GM12878 (cell line): ENCODE results near the gene KDM4C. TPM values are rescaled to one million over a fixed set of nuclear protein-coding genes. Genes with fewer than 3 reads are reported as not detected.
"Not testable (repeated sequence)": the region's sequence is repeated elsewhere in the genome, so short reads cannot be mapped to it uniquely, and the experiment has no call there.

Source experiments
- ATAC-seq: fragments of 200-7000 bp; cut with Tn5 transposase; 3 replicates; pipeline ENCODE4 v1.9.1; 2020; ENCODE audit warnings: mild to moderate bottlenecking, moderate library complexity
- BruUV-seq: library from RNA; stranded (reverse); fragments of 400-500 nt; replicated peaks from 2 replicates; lab custom pipeline; 2021; lab: Mats Ljungman, UMichigan
- CTCF ChIA-PET: fragments of 300-600 bp; sonication (Branson Sonifier 250); formaldehyde crosslinking; extraction: SDS; loops from one replicate; lab custom pipeline; 2021; ENCODE audit warnings: inconsistent platforms; lab: Yijun Ruan, JAX
- POLR2A ChIA-PET: fragments of 350-600 bp; formaldehyde crosslinking; extraction: SDS; loops from one replicate; lab custom pipeline; 2021; ENCODE audit warnings: inconsistent platforms; lab: Charles Lee
- RAD21 ChIA-PET: fragments of 300-600 bp; sonication (Branson Sonifier 250); formaldehyde crosslinking; loops from one replicate; lab custom pipeline; 2023; ENCODE audit warnings: antibody characterized with exemption; ENCODE audit not compliant: unreplicated experiment; lab: Charles Lee
- SMC1A ChIA-PET: fragments of 300-600 bp; sonication (Branson Sonifier 250); formaldehyde crosslinking; loops from one replicate; lab custom pipeline; 2023; ENCODE audit not compliant: unreplicated experiment, uncharacterized antibody; lab: Charles Lee
- DNase-seq: peaks from one replicate; pipeline ENCODE4 v3.0.0-alpha.2; 2011; ENCODE audit warnings: low read depth, low spot score
- FAIRE-seq: peaks from 3 replicates; lab custom pipeline; 2011; peaks lifted over from hg19 to GRCh38; lab: Jason Lieb, UNC
- H2AFZ ChIP-seq: 2 replicates; pipeline ENCODE4 v1.6.0; 2011; ENCODE audit warnings: low read depth, low read length, control low read depth; ENCODE audit not compliant: control insufficient read depth
- H3K27ac ChIP-seq: 2 replicates; pipeline ENCODE4 v1.5.1; 2011; ENCODE audit warnings: control low read depth; ENCODE audit not compliant: control insufficient read depth, insufficient read depth
- H3K27me3 ChIP-seq, 2 experiments: replicated peaks in 1 of 2; 2 replicates each; pipeline versions ENCODE4 v1.6.0 to v1.6.1; 2011; ENCODE audit warnings: low read length in 1 of 2; ENCODE audit not compliant: control insufficient read depth in 2 of 2, insufficient read depth in 2 of 2
- H3K36me3 ChIP-seq, 2 experiments: 2 replicates each; pipeline ENCODE4 v1.5.1; 2011; ENCODE audit warnings: low read length in 1 of 2; ENCODE audit not compliant: control insufficient read depth in 2 of 2, insufficient read depth in 2 of 2
- H3K4me1 ChIP-seq: 2 replicates; pipeline ENCODE4 v1.6.1; 2011; ENCODE audit warnings: mild to moderate bottlenecking, low read length, moderate library complexity, mixed read lengths; ENCODE audit not compliant: control insufficient read depth, insufficient read depth
- H3K4me2 ChIP-seq: 2 replicates; pipeline ENCODE4 v1.6.0; 2011; ENCODE audit warnings: control low read depth; ENCODE audit not compliant: control insufficient read depth, insufficient read depth
- H3K4me3 ChIP-seq: fragments of 200-600 bp; sonication (generic); 2 replicates; pipeline ENCODE4 v1.5.1; 2016
- H3K79me2 ChIP-seq: 2 replicates; pipeline ENCODE4 v1.6.0; 2011; ENCODE audit warnings: low read length; ENCODE audit not compliant: control insufficient read depth, insufficient read depth
- H3K9ac ChIP-seq: 2 replicates; pipeline ENCODE4 v1.8.0; 2011; ENCODE audit warnings: low read length, control low read depth, mixed read lengths; ENCODE audit not compliant: control insufficient read depth, insufficient read depth
- H3K9me3 ChIP-seq: replicated peaks from 3 replicates; pipeline ENCODE4 v1.5.1; 2011; ENCODE audit warnings: mild to moderate bottlenecking, low read length; ENCODE audit not compliant: control insufficient read depth, insufficient read depth
- H4K20me1 ChIP-seq: 2 replicates; pipeline ENCODE4 v1.6.0; 2011; ENCODE audit not compliant: control insufficient read depth, insufficient read depth
- BHLHE40 ChIP-seq, 2 experiments: fragments of 450-650 bp in 1 of 2; IDR thresholded peaks; 2 replicates each; pipeline ENCODE4 v1.6.1; 2011 to 2017; ENCODE audit warnings: low read depth in 2 of 2, borderline replicate concordance in 1 of 2, improper control_type of control experiment in 1 of 2, low read length in 1 of 2, mild to moderate bottlenecking in 1 of 2
- CHD2 ChIP-seq: IDR thresholded peaks from 2 replicates; pipeline ENCODE4 v1.6.1; 2011; ENCODE audit warnings: low read depth, low read length, improper control_type of control experiment, borderline replicate concordance
- CREB1 ChIP-seq: IDR thresholded peaks from 2 replicates; pipeline ENCODE4 v1.6.1; 2012; ENCODE audit warnings: low read depth, mild to moderate bottlenecking, inconsistent platforms
- FOXM1 ChIP-seq: IDR thresholded peaks from 2 replicates; pipeline ENCODE4 v1.6.1; 2012; ENCODE audit warnings: low read depth, mild to moderate bottlenecking, inconsistent platforms, low read length, moderate library complexity
- NR2C1 ChIP-seq: fragments of 450-650 bp; IDR thresholded peaks from 2 replicates; pipeline ENCODE4 v1.6.1; 2017; ENCODE audit warnings: antibody characterized with exemption, mild to moderate bottlenecking, moderate library complexity
- RBBP5 ChIP-seq: fragments of 200-600 bp; sonication (generic); conservative IDR thresholded peaks from 2 replicates; pipeline ENCODE4 v1.6.1; 2016
- SP1 ChIP-seq: IDR thresholded peaks from one replicate; pipeline ENCODE4 v1.6.1; 2011; ENCODE audit warnings: low read depth, low read length
- USF2 ChIP-seq: IDR thresholded peaks from 2 replicates; pipeline ENCODE4 v1.6.1; 2011; ENCODE audit warnings: low read depth, low read length, improper control_type of control experiment, borderline replicate concordance
- WGBS: methylation state at CpG from one replicate; pipeline ENCODE4 v1.1.6; 2016; ENCODE audit warnings: low lambda C conversion rate; ENCODE audit not compliant: insufficient replicate concordance, insufficient coverage; ENCODE audit errors: missing lambda C conversion rate; 5-methylcytosine and 5-hydroxymethylcytosine counted together
- in situ Hi-C: fragments of 300-500 bp; cut with MboI; formaldehyde crosslinking; loops from 9 replicates; pipeline ENCODE4 v1.14.3; 2018; ENCODE audit warnings: mixed read lengths
- intact Hi-C: fragments of 100-400 bp; cut with micrococcal nuclease; formaldehyde crosslinking; loops from one replicate; pipeline ENCODE4 v1.14.2; 2022; ENCODE audit not compliant: unreplicated experiment
- polyA plus RNA-seq, 11 experiments: library from polyadenylated mRNA; depleted of rRNA in 4 of 11; unstranded in 6 of 11; stranded (reverse) in 5 of 11; fragments of >200 nt; fragmentation: Nextera tagmentation in 4 of 11; fragmentation: Illumina TruSeq in 1 of 11; extraction: Ambion mirVana in 4 of 11; extraction: Trizol in 1 of 11; gene quantifications; 1 replicate in 1 of 11; 2 replicates in 10 of 11; pipeline versions ENCODE4 v1.2.1 to v1.2.3, GENCODE V29; 2011 to 2016; ENCODE audit warnings: inconsistent platforms in 2 of 11, missing spikeins in 2 of 11, low read depth in 1 of 11
- total RNA-seq, 4 experiments: library from RNA; depleted of rRNA in 3 of 4; stranded (reverse); fragments of >200 nt in 3 of 4; fragmentation: Illumina TruSeq in 1 of 4; extraction: Trizol in 1 of 4; gene quantifications; 2 replicates each; pipeline versions ENCODE4 v1.2.1 to v1.2.3, GENCODE V29; 2013 to 2021
- TF ChIP-seq, protein P1 (sequence below), 3 experiments: IDR thresholded peaks in 2 of 3; conservative IDR thresholded peaks in 1 of 3; 2 replicates each; pipeline ENCODE4 v1.5.1; 2011; ENCODE audit warnings: low read depth in 3 of 3, low read length in 3 of 3, mild to moderate bottlenecking in 3 of 3, control low read depth in 2 of 3, moderate library complexity in 2 of 3, inconsistent platforms in 1 of 3, mixed read lengths in 1 of 3; ENCODE audit not compliant: control insufficient read depth in 2 of 3, insufficient read depth in 1 of 3; ENCODE audit errors: extremely low read depth in 1 of 3

Gene KDM4C
- total and polyA plus RNA-seq, 10 of the 15 experiments (the other 5 are each of a cell fraction or from before 2014, with no cell fraction given): 6.8 to 41.2 (median 20.1) TPM

DNA sequence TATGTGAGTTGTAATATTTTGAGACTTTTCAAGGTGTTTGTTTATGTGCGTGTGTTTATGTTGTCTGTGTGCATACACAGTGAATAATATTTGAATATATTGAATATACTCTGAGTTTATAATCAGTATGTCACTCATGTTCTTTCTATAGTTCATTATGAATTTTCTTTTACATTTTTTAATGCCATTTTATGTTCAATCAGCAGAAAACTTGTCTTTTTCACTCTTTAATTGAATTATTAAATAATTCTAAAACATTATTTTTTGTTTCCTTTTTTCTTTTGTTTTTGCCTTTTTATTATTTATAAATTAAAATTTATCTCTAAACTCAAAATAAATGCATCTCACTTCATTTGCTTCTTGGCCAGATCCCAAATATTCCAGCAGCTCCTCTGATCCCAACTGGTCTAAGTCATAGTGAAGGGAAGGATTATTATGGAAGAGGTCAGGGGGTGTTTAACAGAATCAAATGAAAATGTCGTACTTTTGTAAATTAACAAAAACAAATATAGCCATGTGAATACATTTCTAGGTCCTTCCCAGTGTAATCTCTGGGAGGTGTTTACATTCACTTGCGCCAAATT lies 188.9 kb downstream of the KDM4C start (continued):
- TF ChIP-seq, protein P1, sequence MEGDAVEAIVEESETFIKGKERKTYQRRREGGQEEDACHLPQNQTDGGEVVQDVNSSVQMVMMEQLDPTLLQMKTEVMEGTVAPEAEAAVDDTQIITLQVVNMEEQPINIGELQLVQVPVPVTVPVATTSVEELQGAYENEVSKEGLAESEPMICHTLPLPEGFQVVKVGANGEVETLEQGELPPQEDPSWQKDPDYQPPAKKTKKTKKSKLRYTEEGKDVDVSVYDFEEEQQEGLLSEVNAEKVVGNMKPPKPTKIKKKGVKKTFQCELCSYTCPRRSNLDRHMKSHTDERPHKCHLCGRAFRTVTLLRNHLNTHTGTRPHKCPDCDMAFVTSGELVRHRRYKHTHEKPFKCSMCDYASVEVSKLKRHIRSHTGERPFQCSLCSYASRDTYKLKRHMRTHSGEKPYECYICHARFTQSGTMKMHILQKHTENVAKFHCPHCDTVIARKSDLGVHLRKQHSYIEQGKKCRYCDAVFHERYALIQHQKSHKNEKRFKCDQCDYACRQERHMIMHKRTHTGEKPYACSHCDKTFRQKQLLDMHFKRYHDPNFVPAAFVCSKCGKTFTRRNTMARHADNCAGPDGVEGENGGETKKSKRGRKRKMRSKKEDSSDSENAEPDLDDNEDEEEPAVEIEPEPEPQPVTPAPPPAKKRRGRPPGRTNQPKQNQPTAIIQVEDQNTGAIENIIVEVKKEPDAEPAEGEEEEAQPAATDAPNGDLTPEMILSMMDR (IDR thresholded peaks at IDR 0.05 in 2 of 3, conservative IDR thresholded peaks at IDR 0.05 in 1 of 3; ENCODE audit: control insufficient read depth in 2 of 3, extremely low read depth in 1 of 3, insufficient read depth in 1 of 3, low read depth in 3 of 3, low read length in 3 of 3): no peak
- no peak for TF ChIP-seq RBBP5
- no peak for TF ChIP-seq USF2
- no peak for TF ChIP-seq SP1
- no peak for TF ChIP-seq CREB1
- TF ChIP-seq BHLHE40 (IDR thresholded peaks at IDR 0.05; ENCODE audit: borderline replicate concordance in 1 of 2, low read depth in 2 of 2, low read length in 1 of 2): no peak
- no peak for TF ChIP-seq NR2C1
- no peak for TF ChIP-seq CHD2
- no peak for TF ChIP-seq FOXM1

GRCh38 chr9:6948921-6949320 lies 191.1 kb downstream of the KDM4C start:
- DNase-seq, FAIRE-seq, H3K36me3 ChIP-seq, SMC1A ChIA-PET, H3K9me3 ChIP-seq, H3K4me1 ChIP-seq, H2AFZ ChIP-seq, RAD21 ChIA-PET, ATAC-seq, H3K9ac ChIP-seq, in situ Hi-C loops, BruUV-seq, H3K27me3 ChIP-seq, H3K27ac ChIP-seq, POLR2A ChIA-PET, CTCF ChIA-PET, H3K79me2 ChIP-seq, H3K4me3 ChIP-seq, H4K20me1 ChIP-seq, intact Hi-C loops, H3K4me2 ChIP-seq: not testable (repeated sequence)
- 97% methylated on average over 13 of the region's 31 CpGs for WGBS
